ENCODE results near the gene NDUFA8.

Gene NDUFA8

DNA sequence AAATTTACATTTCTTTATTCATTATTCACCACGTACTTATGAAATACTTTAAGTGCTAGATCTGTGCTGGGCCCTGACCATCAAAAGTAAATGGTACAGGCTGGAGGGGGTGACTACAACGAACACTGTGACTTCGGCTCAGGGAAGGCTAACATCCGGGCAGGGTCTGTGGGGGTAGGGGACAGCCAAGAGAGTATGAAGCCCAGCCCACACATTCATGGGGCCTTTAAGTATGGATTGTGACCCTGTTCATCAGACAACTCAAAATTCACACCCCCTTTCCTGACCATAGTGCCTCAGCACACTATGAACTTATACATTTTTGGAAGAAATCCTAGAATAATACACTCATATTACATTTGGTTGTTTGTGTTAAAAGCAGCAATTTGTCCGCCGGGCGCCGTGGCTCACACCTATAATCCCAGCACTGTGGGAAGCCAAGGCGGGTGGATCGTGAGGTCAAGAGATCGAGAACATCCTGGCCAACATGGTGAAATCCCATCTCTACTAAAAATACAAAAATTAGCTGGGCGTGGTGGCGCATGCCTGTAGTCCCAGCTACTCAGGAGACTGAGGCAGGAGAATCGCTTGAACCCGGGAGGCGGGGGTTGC lies 33.4 kb upstream of the NDUFA8 start:
- TF ChIP-seq CTCF (IDR thresholded peaks at IDR 0.05; ENCODE audit: control insufficient read depth, insufficient read depth, low read depth, low read length, missing control alignments), result no peak
- DNase-seq (ENCODE audit: low read depth), result no peak
- no peak overlapping the region for H3K4me3 ChIP-seq (ENCODE audit: control insufficient read depth, low read depth, low read length)

GRCh38 chr9:122192261-122192875 lies 32.8 kb upstream of the NDUFA8 start:
- H3K4me3 ChIP-seq (ENCODE audit: control insufficient read depth, low read depth, low read length), result no peak overlapping the region
- no peak for TF ChIP-seq CTCF (IDR thresholded peaks at IDR 0.05; ENCODE audit: control insufficient read depth, insufficient read depth, low read depth, low read length, missing control alignments)
- DNase-seq (ENCODE audit: low read depth), result no peak

DNA sequence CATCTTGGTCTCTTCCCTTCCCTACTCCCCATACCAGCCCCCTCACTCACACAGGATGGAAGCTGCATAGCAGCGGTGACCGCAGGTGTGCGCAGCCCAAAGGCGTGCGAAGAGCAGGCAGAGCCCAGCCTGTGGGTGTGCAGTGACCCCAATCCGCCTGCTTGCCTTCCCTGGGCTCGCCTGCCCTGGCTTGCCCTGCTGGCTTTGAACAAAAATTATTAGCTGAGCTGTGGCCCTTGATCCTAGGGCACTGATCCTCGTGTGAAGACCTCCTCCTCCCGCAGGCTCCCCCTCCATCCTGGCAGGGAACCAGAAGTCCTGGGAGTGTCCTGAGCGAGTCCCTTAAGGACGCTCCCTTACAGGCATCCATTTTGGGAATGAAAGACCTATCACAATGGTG lies 32.0 kb upstream of the NDUFA8 start:
- no peak overlapping the region for H3K4me3 ChIP-seq (ENCODE audit: control insufficient read depth, low read depth, low read length)
- TF ChIP-seq CTCF (IDR thresholded peaks at IDR 0.05; ENCODE audit: control insufficient read depth, insufficient read depth, low read depth, low read length, missing control alignments), result no peak
- DNase-seq (ENCODE audit: low read depth), result no peak

- H3K4me3 ChIP-seq (ENCODE audit: control insufficient read depth, low read depth, low read length), result no peak overlapping the region
- DNase-seq (ENCODE audit: low read depth), result no peak
- no peak for TF ChIP-seq CTCF (IDR thresholded peaks at IDR 0.05; ENCODE audit: control insufficient read depth, insufficient read depth, low read depth, low read length, missing control alignments)
Observed at GRCh38 chr9:122190597-122191381, 31.2 kb upstream of the NDUFA8 start.

GRCh38 chr9:122188369-122188768 lies 28.8 kb upstream of the NDUFA8 start:
- no peak overlapping the region for H3K4me3 ChIP-seq (ENCODE audit: control insufficient read depth, low read depth, low read length)
- DNase-seq (ENCODE audit: low read depth), result no peak

More at GRCh38 chr9:122188369-122188768, 28.8 kb upstream of the NDUFA8 start:
- TF ChIP-seq CTCF (IDR thresholded peaks at IDR 0.05; ENCODE audit: control insufficient read depth, insufficient read depth, low read depth, low read length, missing control alignments), result no peak

All from AG09309 (cell line).